ENCODE measurements around the gene GABBR2.
"Not testable (repeated sequence)": the region's sequence is repeated elsewhere in the genome, so short reads cannot be mapped to it uniquely, and the experiment has no call there.

GABBR2 gene

DNA sequence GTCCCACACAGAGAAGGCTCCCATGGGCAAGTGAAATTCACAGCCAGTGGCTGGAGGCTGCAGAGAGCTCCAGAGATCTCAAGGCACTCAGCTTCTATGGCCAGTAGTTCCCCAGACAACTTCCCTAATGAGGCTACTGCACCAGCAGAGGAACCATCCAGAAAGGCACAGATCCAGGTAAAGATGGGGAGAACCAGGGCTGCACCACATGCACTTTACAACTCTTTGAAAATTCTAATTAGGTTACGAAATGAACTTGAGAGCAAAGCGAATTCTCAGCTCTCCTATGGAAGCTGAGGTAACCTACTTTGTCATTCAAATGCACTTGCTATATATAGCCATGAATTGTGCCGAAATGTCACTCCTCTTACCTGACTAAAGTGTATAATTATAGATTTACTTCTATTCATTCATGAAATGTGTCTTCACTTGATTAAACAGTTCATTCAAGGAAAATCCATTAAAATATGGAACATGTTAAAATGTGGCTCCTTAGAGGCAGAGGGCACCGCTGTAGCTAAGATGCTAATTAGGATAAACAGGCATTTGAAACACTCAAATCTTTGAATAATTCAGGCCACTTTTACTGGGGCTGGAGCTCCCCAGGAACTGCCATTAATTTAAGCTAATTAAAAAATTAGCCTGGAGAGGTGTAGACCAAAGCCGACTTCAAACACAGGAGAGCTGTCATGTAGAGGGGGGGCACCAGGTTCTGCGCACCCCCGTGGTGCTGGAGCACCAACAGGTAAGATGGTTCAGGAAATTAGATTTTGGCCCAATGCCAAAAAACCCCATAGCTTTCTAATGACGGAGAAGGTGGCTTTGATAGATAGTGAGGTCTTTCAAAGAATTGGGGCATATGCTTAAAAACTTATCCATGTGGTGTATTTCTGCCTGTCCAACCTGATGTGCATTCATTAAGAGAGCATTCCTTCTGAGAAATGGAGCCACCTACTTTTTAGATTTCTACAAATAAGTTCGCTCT, 204.1 kb downstream of the GABBR2 start:
- no peak for DNase-seq

DNA sequence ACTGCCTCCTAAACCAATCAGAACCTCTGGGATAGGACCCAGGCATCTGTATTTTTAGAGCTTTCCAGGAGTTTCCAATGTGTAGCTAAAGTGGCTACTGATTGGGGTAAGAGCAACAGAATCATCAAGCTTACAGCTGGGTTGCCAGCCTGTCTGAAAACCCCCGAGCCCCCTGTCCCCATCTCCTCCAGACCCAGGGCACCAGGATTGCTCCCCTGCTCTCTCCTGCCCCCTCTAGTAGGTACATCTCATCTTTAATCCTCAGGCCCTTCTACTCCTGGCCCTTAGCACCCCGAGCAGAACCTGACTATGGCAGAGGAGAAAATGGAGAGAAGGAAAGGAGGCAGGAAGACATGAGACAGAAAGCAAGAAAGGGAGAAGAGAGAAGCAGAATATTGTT, 204.9 kb downstream of the GABBR2 start:
- DNase-seq, result no peak

DNA sequence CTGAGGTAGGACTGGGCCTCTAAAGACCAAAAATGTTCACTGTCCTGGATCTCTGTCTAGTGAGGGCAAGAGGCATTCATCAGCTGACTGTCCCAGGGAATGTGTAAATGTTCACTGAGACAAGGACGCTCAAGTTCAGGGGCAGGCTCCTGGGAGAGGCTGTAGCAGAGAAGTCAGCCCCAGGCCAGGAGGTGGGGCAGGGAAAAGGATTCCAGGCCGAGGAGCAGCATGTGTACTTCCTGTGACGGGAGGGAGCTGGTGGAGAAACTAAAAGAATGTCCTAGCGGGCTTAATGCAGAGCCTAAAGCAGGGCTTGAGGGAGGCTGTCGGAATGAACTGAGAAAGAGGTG, 205.8 kb downstream of the GABBR2 start:
- DNase-seq, result no peak

DNA sequence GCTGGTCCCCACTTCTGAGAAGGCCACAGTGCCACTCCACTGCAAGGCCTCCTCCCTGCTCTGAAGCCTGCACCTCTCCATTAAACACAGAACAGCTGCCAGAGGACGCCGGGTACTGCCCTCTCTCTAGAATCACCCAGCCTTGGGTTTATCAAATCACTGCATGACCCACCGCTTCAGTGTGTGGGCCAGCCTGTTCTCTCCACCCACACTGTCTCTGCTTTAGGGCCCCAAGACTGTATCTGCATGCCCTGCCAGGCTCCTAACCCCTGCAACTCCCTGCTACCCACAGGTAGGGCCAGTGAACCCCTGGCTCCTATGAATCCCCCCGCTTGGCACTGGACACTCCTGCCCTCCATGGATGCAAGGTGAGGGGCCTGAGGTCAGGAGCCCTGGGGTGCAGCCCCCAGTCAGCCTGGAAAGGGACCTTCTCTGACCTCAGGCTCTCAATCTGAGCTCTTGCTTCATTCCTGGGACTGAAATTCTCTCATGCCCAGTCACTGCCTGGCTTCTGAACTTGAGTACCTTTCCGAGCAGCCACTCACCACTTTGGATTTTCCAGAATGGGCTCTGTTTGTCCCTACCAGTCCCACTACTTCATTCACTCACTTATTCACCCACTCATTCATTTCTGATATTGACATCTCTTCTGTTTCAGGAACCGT, 206.3 kb downstream of the GABBR2 start:
- no peak for DNase-seq

DNA sequence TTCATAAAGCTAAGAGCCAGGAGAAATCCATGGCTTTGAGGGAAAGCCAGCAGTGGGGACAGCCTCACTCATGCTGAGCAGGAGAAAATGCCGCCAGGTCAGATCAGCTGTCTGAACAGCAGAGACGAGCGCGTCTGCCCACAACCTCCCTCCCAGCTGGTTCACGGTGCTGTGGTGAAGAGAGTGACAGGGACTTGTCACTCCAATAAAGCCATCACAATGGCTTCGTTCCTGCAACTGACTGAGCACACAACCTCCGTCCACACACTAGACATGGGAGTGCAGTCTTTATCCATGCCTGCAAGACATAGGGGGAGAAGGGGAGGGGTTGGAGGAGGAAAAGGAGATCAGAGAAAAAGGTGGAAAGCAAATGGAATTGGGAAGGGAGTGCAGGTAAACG, 206.9 kb downstream of the GABBR2 start:
- DNase-seq, result no peak

DNA sequence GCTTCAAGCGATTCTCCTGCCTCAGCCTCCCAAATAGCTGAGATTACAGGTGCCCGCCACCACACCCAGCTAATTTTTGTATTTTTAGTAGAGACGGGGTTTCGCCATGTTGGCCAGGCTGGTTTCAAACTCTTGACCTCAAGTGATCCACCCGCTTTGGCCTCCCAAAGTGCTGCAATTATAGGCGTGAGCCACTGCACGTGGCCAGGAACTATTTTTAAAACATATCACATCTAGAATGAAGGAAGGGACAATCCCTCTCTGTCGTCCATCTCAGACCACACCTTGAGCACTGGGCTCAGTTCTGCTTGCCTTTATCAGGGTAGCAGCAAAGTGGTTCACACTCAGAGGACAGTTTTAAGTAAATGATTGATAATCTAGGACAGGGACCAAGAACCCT, 207.5 kb downstream of the GABBR2 start:
- DNase-seq, result not testable (repeated sequence)

DNA sequence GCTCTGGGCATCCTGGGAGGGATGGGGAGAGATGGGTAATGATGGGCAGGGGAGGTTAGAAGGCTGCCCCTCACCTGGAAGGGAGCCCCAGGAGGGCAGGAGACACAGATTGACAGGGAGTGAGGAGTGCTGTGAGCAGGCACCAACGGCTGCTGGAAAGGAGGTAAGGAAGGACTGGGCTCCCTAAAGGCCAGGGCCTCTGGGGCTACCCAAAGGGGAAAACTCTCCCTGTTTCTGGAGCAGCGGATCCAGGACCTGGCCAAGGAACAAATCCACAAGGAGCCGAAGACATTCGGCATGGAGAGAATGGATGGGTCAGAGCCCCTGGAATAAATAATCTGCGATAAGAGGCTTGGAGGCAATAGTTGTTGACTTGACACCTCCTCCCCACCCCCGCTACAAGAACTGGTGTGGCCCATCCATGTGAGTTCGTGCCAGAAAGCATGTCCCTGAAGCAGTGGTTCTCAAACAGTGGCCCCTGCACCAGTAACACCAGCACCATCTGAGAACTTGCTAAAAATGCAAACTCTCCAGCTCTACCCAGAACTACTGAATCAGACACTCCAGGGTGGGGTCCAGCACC, 208.3 kb downstream of the GABBR2 start:
- DNase-seq, result no peak

DNA sequence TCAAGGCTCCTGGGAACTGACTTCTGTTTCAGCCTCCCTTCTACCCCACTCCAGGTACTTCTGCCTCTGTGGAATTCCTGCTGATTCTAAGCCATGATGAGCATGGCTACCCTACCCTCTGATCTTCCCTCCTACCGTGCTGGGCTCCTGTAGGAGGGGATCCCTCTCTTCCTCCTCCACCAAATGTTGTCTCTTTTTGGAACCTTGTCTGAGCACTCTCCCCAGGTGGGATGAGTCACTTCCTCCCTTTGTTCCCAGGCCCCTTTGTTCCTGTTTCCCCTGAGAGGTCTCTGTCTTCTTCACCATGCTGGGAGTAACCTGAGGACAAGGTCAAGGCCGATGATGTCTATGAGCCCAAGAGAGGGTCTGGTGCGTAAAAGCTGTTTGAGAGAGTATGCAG, 213.2 kb downstream of the GABBR2 start:
- DNase-seq, result no peak

DNA sequence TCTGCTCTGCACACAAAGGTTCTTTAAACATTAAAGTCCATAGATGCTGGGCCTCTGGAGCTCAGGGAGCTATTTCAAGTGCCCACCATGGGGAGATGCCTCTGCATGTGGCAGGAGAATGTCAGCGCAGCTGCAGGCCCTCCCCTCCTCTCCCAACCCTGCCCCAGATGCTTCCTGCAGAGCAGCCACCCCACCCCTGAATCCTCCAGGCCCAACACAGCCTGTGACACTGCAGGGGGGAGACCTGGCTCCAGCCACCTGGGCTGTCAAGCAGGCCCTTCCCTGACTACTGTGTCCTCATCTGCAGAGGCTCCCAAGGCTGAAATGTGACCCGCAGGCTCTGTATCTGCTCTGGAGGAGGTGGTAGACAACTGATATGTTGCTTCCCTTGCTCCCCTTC, 213.9 kb downstream of the GABBR2 start:
- DNase-seq, result no peak

DNA sequence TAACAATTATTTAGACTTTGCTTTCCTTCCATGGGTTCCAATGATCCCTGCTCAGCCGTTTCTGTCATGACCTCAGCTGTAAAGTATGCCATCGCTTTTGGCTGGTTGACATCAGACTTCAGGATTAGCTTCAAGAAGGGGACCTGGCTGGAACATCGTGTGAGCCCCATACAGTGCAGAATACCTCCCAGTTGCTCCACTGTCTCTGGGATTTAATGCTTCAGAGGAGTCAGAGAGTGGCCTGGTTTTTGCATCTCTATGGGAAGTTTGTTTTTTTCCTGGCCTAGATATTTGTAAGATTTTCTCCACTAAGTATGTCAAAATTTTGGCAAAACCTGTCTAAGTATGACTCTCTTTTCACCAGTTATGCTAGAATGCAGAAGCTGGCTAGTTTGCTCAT, 216.9 kb downstream of the GABBR2 start:
- DNase-seq, result no peak

DNA sequence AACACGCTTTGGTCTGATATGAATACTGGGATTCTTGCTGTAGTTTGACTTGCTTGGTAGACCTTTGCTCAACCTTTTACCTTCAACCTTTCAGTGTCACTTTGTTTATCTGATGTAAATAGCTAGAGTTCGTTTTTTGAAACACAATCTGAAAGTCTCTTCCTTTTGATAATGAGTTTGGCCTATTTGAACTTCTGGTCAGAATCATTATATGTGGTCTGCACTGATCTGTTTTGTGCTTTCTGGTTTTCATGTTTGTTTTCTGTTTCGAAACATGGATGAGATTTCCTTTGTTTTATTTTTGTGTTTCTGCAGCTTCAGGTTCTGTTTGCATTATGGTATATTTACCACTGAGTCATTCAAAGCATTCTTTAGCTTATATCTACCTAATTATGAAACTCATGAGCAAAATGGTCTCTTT, 217.5 kb downstream of the GABBR2 start:
- no peak for DNase-seq

DNA sequence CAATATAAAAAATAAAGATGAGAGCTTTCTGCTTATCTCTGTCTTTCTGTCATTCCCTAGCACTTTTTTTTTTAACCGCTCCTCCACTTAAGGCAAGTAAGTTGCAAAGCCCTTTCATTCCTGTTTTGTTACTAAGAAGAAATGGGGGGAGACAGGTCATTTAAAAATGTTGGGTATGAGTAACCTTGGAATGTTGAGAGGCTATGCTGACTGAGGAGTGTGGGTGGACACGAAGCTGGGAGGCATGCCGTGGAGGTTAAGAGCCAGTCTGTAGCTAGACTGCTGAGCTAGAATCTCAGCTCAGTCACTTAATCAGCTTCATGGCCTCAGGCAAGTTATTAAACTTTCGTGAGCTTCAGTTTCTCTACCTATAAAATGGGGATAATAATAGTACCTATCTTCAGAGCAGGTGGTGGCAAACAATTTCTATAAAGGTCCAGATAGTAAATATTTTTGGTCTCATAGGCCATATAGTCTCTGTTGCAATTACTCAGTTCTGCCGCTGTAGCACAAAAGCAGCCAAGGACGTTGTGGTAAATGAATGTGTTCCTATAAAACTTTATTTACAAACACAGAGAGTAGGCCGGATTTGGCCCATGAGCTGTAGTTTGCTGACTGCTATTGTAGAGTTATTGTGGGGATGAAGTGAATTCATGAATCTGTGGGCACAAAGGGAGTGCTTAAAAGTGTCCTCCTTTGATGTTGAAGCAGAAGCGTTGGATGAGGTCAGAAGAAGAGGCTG, 220.0 kb downstream of the GABBR2 start:
- no peak for DNase-seq

DNA sequence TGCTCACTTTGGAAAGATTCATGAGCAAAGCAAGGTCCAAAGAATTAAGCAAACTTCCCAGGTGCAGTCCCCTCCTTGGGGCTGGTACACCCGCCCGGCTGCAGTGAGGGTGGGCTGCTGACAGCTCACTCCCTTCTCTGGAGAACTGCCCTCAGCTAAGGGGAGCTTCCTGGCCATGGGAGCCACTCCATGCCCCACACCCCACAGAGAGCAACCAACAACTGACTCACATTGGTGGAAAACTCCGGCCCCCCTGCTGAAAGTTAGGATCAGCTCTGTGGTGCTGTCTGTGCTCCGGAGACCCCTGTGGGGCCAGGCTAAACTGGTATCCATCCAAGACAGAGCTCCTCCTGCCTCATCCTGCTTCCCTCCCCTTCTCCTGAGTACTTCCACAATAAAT, 223.0 kb downstream of the GABBR2 start:
- no peak for DNase-seq

DNA sequence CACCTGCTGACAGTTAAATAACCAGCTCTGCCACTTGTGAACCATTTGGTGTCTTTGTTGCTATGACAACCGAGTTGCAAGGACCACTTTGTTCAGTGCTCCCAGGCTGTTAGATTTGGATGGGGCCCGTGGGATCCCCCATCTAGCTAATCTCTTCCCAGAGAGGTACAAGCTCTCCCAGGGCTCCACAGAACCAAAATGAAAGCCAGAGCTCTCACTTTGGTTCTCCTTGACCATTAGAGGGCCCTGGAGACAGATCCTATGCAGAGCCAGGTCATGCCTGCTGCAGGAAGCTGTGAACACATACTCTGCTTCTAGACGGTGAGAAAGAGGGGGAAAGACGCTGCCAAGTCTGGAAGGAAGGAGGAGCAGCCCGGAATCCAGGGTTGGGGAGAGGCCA, 224.6 kb downstream of the GABBR2 start:
- DNase-seq, result no peak

DNA sequence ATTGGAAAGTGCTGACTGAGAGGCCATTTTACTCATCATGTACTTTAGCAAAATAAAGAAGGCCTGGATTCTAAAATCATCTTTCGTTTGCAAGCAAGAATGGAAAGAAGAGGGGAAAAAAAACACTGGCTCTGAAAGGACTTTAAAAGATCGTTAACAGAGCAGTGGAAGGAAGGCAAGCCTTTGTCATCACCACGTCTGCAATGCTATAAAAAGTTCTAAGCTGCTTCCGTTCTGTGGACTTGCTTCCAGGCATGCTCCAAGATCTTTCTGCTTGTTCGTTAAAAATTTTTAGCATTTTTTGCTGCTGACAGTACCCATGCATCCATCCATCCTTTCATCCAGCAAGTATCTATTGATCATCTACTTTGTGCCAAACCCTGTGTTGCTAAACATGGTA, 226.5 kb downstream of the GABBR2 start:
- no peak for DNase-seq

DNA sequence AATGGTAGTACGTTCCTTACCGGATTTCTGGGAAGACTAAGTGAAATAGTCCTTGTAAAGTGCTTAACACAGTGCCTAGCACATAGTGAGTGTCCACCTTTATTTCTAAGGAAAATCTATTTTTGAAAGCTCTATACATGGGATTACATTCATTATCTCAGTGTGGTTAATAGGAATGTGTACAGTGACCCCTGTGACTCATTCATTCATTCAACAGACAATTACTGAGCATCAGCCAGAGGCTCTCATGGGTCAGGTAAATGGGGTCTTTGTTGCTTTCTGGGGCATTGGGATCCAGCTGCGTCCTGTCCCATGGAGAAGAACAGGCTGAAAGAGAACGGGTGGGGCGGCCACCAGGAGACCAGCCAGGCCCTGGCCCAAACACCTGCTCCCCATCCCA, 227.1 kb downstream of the GABBR2 start:
- DNase-seq, result no peak

DNA sequence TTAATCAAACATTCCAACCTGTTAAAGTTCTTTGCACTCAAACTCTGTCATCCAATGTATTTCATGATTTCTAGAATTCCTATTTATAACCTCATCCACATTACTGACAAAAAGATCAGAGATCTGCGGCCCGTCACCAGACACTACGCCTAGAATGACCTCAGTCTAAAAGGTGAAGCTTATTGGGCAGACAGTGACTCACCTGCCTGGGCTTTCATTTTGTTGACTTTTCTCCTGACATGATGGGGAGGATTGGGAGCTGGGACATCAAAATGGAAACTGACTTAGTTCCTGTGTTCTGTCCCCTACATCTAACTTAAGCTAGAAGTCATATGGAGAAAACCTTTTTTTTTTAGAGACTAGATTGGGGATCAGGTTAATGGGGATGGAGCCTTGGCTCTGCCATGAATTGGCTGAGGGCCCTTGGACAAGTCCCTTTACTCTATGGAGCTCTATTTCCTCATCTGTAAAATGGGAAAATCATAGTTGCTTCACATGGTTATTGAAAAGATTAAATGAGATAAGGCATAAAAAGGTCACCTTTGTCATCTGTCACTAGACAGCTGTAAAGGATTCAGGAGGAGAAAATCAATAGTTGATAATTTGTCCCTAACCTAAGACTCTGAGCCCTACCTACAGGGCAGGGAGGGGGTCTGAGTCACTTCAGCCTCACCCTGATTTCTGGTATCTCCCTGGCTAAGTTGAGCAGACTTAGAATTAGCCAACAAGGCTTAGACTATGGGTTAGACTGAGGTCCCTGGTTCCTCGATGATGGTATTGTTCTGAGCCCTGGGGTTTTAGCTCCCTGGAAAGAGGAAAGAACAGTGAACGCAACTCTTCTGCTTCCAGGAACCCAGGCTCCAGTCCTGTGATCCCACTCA, 228.5 kb downstream of the GABBR2 start:
- DNase-seq, result no peak

DNA sequence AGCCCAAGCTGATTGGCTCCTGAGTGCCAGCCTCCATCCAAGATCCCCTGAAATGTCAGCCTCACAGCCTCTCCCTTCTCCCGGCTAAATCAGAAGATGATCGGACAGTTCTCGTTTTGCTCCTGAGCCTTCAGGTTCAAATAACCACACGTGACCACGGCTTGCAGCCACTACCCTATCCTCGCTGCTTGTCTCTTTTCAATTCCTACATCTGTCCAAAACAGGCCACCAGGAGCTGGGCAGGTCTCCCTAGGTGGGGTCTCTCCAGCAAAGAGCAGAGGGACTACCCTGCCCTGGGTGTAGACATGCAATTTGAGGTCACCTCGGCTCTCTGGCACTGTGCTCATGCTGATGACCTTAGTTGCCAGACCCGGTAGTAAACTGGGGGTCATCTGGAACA, 229.3 kb downstream of the GABBR2 start:
- no peak for DNase-seq

DNA sequence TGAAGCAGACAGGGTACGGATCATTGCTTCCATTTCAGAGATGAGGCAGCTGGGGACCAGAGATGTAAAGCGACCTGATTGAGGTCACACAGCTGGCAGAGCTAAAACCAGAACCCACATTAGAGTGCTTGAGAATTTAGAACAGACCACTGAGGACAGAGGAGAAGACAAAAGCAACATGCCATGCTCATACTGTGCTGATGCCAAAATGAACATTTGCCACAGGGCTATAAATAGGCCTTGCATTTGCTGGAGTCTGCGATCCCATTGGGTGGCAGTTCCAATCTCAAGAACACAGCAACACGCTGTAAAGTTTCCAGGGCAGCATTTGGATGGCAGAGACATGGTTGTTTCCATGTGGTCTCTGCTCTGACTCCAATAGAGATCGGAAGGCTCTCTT, 230.9 kb downstream of the GABBR2 start:
- DNase-seq, result no peak

DNA sequence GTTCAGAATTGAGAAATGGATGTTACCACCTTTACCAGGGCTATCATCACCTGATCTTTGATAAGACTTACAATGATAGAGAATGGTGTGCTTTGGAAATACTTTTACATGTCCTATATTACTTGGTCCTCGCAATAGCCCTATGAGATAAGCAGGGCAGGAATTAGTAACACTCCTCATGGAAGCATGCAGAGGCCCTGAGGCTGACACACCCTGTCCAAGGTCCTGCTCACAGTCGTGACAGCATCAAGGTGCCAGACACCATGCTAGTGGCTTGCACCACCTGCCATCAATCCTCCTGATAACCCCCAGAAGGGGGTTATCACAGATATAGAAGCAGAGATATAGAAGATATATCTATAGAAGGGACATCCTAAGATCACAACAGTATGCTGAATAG, 236.5 kb downstream of the GABBR2 start:
- no peak for DNase-seq

DNA sequence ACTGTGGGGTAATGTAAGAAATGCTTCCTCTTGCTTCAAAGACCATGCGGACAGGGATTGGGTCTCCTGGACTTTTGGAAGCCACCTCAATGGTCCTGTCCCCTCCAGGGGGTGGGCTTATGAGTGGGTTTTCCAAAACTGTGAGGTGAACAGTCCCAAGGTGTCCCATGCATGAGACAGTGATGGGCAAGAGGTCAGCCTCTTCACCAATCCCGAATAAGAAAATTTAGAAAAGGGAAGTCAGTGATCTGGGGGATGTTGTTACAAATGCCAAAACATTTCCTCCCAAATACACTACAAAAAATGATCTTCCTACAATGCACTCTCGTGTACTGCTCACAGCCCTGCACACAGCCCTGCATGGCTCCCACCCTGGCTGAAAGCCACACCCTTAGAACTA, 237.6 kb downstream of the GABBR2 start:
- no peak for DNase-seq

DNA sequence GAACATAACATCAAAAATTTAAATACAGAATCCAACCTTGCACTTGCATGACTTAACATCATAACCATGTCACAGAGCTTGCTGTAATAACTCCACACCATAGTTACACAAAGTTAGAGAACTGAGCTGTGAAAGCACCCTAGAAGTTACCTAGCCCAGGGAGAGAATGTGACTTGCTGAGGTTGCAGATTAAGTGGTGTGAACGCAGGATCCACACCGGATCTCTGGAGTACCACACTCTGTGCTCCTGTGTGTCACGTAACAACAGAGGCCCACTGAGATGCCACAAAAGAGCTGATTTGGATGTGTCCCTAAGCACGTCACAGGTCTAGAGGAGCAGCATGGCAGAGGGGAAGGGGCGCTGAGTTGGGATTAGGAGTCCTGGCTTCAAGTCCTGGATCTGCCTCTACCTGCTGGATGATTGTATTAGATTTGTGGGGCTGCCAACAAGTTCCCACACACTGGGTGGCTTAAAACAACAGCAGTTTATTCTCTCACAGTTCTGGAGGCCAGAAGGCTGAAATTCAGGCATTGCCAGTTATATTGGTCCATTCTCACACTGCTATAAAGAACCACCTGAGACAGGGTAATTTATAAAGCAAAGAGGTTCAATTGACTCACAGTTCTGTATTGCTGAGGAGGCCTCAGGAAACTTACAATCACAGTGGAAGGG, 240.0 kb downstream of the GABBR2 start:
- no peak for DNase-seq
